H1 (cell line): ENCODE data around the gene XNDC1N. TPM values are rescaled to one million over a fixed set of nuclear protein-coding genes. Genes with fewer than 3 reads are reported as not detected.

Experiments
- CBX8 ChIP-seq: fragments of 300-800, 300-1000 bp; sonication (generic); IDR thresholded peaks from 2 replicates; pipeline ENCODE4 v1.7.1; 2016; ENCODE audit warnings: low read depth, low read length, borderline replicate concordance
- CHD2 ChIP-seq: IDR thresholded peaks from 2 replicates; pipeline ENCODE4 v1.6.1; 2012; ENCODE audit warnings: low read length, improper control_type of control experiment
- CHD7 ChIP-seq: fragments of 300-600 bp; sonication (generic); IDR thresholded peaks from 2 replicates; pipeline ENCODE4 v1.7.1; 2012; ENCODE audit warnings: low read length, moderate library complexity, mild to moderate bottlenecking, inconsistent platforms; ENCODE audit not compliant: insufficient replicate concordance
- CREB1 ChIP-seq: IDR thresholded peaks from 2 replicates; pipeline ENCODE4 v1.6.1; 2012; ENCODE audit warnings: inconsistent platforms
- JUND ChIP-seq: IDR thresholded peaks from 2 replicates; pipeline ENCODE4 v1.6.1; 2011; ENCODE audit warnings: mild to moderate bottlenecking, improper control_type of control experiment, low read length
- KDM4A ChIP-seq: IDR thresholded peaks from one replicate; pipeline ENCODE4 v1.7.1; 2012; ENCODE audit warnings: low read depth, mild to moderate bottlenecking, moderate library complexity, low read length, inconsistent platforms; ENCODE audit not compliant: severe bottlenecking
- RBBP5 ChIP-seq: IDR thresholded peaks from 2 replicates; pipeline ENCODE4 v1.7.1; 2012; ENCODE audit warnings: low read depth, mild to moderate bottlenecking, inconsistent platforms, low read length, moderate library complexity, borderline replicate concordance
- RXRA ChIP-seq: IDR thresholded peaks from 2 replicates; pipeline ENCODE4 v1.6.1; 2011; ENCODE audit warnings: low read depth, mild to moderate bottlenecking, low read length, moderate library complexity; ENCODE audit not compliant: insufficient read depth
- TEAD4 ChIP-seq: IDR thresholded peaks from 2 replicates; pipeline ENCODE4 v1.6.1; 2012; ENCODE audit warnings: low read depth, low read length, inconsistent platforms, mixed read lengths
- ZNF274 ChIP-seq: IDR thresholded peaks from 2 replicates; pipeline ENCODE4 v1.7.0; 2012; ENCODE audit warnings: low read length, borderline replicate concordance; ENCODE audit errors: extremely low read depth
- polyA plus RNA-seq, 7 experiments: library from polyadenylated mRNA; depleted of rRNA in 3 of 7; stranded (reverse) in 5 of 7; unstranded in 2 of 7; fragments of >200 nt in 5 of 7; fragments of 200-250 nt in 2 of 7; gene quantifications; 1 replicate in 5 of 7; 2 replicates in 1 of 7; 4 replicates in 1 of 7; pipeline versions ENCODE4 v1.2.1 to v1.2.3, GENCODE V29; 2011 to 2013; ENCODE audit warnings: missing spikeins in 2 of 7, mixed read lengths in 2 of 7
- total RNA-seq: library from RNA; stranded (reverse); fragmentation: NEBNext Ultra II Directional; extraction: Animal tissue kit (Norgen Biotek cat#: 25700); gene quantifications from 2 replicates; pipeline ENCODE4 v1.2.1, GENCODE V29; 2021

The XNDC1N gene
- total and polyA plus RNA-seq, 2 of the 8 experiments (the other 6 are each of a cell fraction or from before 2014, with no cell fraction given), result 5.8 to 7.5 TPM

- TF ChIP-seq KDM4A, result peak; percentile 72
- TF ChIP-seq CHD2, result peak; percentile 87
- TF ChIP-seq RBBP5, result peak; percentile 28; the same call in 1 of the 2 replicates
- no peak for TF ChIP-seq CHD7
- peak; percentile 71 for TF ChIP-seq TEAD4
- no peak for TF ChIP-seq RXRA
- no peak for TF ChIP-seq CBX8
- no peak for TF ChIP-seq ZNF274
- peak; percentile 55; the same call in 1 of the 2 replicates for TF ChIP-seq CREB1
- no peak for TF ChIP-seq JUND
Observed at GRCh38 chr11:71927820-71928736, at the start of gene XNDC1N (continued).
